Stimulated activated effector memory CD8-positive, alpha-beta T cell treated with anti-CD3 and anti-CD28 coated beads, Interleukin-12 subunit alpha, Interleukin-12 subunit beta, amount 100 ng/mL, for 72 hours (primary cell): ENCODE measurements around the gene DPP4.
A peak's percentile ranks its signal among the peaks of the same experiment; 100 is the strongest.

Experiments
- ATAC-seq: fragments of 150-1000 bp; cut with Tn5 transposase; 2 replicates; pipeline ENCODE4 v1.10.0; 2021
- DNase-seq, 2 donors: peaks; one replicate each; pipeline ENCODE4 v3.0.0; 2021 to 2022; ENCODE audit warnings: low spot score in 2 of 2
- H3K27ac Mint-ChIP-seq: one replicate; pipeline ENCODE4 v1.8.0; 2022; ENCODE audit warnings: mild to moderate bottlenecking, mixed read lengths
- H3K36me3 Mint-ChIP-seq: one replicate; pipeline ENCODE4 v1.8.0; 2022; ENCODE audit warnings: mild to moderate bottlenecking, mixed read lengths
- H3K4me1 Mint-ChIP-seq: one replicate; pipeline ENCODE4 v1.8.0; 2022; ENCODE audit warnings: mixed read lengths
- H3K4me3 Mint-ChIP-seq: one replicate; pipeline ENCODE4 v1.8.0; 2022; ENCODE audit warnings: mild to moderate bottlenecking, mixed read lengths
- H3K9me3 Mint-ChIP-seq: one replicate; pipeline ENCODE4 v1.8.0; 2022; ENCODE audit warnings: mixed read lengths

DPP4 gene

GRCh38 chr2:162000431-162000830 lies 73.6 kb downstream of the DPP4 start:
- no peak for DNase-seq
- peaks cover 43% of the 10 kb centered on the region for H3K4me1 Mint-ChIP-seq
- H3K4me3 Mint-ChIP-seq, result no peak overlapping the region
- H3K36me3 Mint-ChIP-seq, result peaks cover 73% of the 10 kb centered on the region
- ATAC-seq, result no peak
- peak overlapping the region; percentile 71 for H3K27ac Mint-ChIP-seq
- H3K9me3 Mint-ChIP-seq, result peaks cover 4% of the 10 kb centered on the region

- Mint-ChIP-seq H3K4me1 (peaks cover 53% of the 10 kb centered on the region), H3K36me3 (peaks cover 73% of the 10 kb centered on the region)
These were observed 74.7 kb downstream of the DPP4 start for GRCh38 chr2:161999321-161999720.

DNA sequence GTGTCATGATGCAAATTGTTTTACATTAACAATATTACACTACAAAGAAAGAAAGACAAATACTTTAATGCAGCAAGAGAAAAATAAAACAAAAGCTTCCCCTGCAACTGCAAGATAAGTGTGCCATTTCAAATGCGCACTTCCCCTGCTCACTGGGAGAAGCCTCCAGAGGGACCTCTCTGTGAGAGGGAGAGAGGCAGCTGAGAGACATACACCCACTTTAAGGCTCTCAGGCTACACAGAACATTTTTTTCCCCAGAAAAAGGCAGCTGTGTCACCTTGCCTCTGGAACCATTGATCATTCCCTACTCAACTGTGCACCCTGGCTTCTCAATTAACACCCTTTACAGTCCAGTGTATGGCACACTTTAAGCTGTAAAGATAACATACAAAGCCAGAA lies 75.2 kb downstream of the DPP4 start:
- Mint-ChIP-seq H3K36me3 (peaks cover 73% of the 10 kb centered on the region), H3K27ac (peak overlapping the region; percentile 71), H3K9me3 (peaks cover 4% of the 10 kb centered on the region), H3K4me3 (no peak overlapping the region), H3K4me1 (peaks cover 53% of the 10 kb centered on the region)
- DNase-seq (no peak), ATAC-seq (no peak)

More at GRCh38 chr2:161999321-161999720, 74.7 kb downstream of the DPP4 start:
- H3K9me3 Mint-ChIP-seq, result peaks cover 4% of the 10 kb centered on the region
- no peak for ATAC-seq
- H3K4me3 Mint-ChIP-seq, result no peak overlapping the region
- H3K27ac Mint-ChIP-seq, result peak overlapping the region; percentile 71
- DNase-seq, result no peak

GRCh38 chr2:161997916-161998471 lies 76.0 kb downstream of the DPP4 start:
- DNase-seq (no peak), ATAC-seq (peak; percentile 46)
- Mint-ChIP-seq H3K36me3 (peaks cover 73% of the 10 kb centered on the region), H3K27ac (peak overlapping the region; percentile 71), H3K4me1 (peaks cover 56% of the 10 kb centered on the region), H3K4me3 (peak overlapping the region; percentile 22), H3K9me3 (peaks cover 4% of the 10 kb centered on the region)

GRCh38 chr2:161995553-161996016 lies 78.4 kb downstream of the DPP4 start:
- H3K4me3 Mint-ChIP-seq, result peak overlapping the region; percentile 71

DNA sequence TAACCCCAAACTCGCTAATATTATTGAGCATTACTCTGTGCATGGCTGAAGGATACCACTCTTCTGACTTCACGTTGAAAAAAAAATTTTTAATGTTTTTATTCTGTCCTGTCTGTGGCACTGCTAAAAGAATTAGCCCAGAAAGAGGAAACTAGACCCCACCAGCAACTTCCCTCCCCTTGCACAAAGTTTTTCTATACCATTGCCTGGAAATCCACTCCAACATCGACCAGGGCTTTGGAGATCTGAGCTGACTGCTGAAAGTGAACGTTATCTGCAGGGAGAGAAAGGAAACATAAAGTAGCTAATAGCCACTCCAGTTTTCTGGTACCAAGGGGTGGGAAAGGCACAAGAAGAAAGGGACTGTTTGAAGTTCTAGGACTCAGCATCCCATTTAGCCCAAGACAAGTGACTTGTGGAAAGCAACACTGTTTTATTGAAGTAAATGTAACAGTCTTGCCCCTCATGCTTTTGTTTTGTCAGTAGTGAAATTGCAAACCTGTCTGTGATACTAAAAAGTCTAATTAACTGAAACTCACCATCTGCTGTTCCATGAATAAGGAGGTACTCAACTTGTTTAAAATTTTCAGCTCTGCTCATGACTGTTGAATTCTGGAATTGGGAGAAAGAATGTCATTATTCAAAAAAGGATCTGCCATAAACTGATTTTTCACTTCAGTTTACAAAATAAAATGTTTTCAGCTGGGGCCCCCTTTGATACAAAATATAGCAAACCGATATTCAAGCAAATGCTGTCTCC lies 79.1 kb downstream of the DPP4 start:
- Mint-ChIP-seq H3K4me3 (peak overlapping the region; percentile 71), H3K4me1 (peaks cover 60% of the 10 kb centered on the region), H3K27ac (peak overlapping the region; percentile 95), H3K36me3 (peaks cover 84% of the 10 kb centered on the region), H3K9me3 (no peaks in the 10 kb centered on the region)
- DNase-seq (no peak), ATAC-seq (no peak)

More at GRCh38 chr2:161995553-161996016, 78.4 kb downstream of the DPP4 start:
- Mint-ChIP-seq H3K36me3 (peaks cover 81% of the 10 kb centered on the region), H3K4me1 (peaks cover 63% of the 10 kb centered on the region), H3K9me3 (no peaks in the 10 kb centered on the region), H3K27ac (peak overlapping the region; percentile 95)
- DNase-seq (no peak), ATAC-seq (peak; percentile 64)

DNA sequence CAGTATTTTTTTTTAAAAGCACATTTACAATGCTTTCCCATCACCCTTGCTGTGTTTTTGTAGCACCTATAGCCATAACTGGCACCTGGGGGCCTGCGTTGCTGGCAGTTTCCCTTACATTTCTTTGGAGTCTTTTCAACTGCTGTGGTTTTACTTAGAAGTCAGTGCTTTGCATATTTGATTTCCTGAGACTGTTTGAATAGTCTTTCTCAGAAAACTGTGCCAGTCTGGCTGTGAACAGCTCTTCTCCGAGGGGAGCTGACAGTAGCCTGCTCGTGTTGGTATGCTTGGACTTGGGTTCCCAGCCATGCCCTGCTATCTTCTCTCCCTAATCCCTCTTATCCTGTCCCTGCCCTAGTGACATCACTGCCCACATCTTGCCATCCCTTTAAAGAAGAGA lies 81.5 kb downstream of the DPP4 start:
- ATAC-seq (peak; percentile 89), DNase-seq (peak; percentile 29 to 60)
- Mint-ChIP-seq H3K36me3 (peaks cover 89% of the 10 kb centered on the region), H3K27ac (peak overlapping the region; percentile 95), H3K4me3 (peak overlapping the region; percentile 71), H3K4me1 (peaks cover 53% of the 10 kb centered on the region), H3K9me3 (no peaks in the 10 kb centered on the region)

- no peak for ATAC-seq
- peaks cover 52% of the 10 kb centered on the region for H3K4me1 Mint-ChIP-seq
- DNase-seq, result no peak
- H3K9me3 Mint-ChIP-seq, result no peaks in the 10 kb centered on the region
- H3K4me3 Mint-ChIP-seq, result peak overlapping the region; percentile 71
- H3K36me3 Mint-ChIP-seq, result peaks cover 84% of the 10 kb centered on the region
- peak overlapping the region; percentile 95 for H3K27ac Mint-ChIP-seq
These were observed 82.0 kb downstream of the DPP4 start for GRCh38 chr2:161991991-161992390.

- H3K4me3 Mint-ChIP-seq, result no peak overlapping the region
- no peaks in the 10 kb centered on the region for H3K9me3 Mint-ChIP-seq
- H3K27ac Mint-ChIP-seq, result peak overlapping the region; percentile 95
- DNase-seq, result no peak
- no peak for ATAC-seq
- H3K4me1 Mint-ChIP-seq, result peaks cover 46% of the 10 kb centered on the region
- peaks cover 82% of the 10 kb centered on the region for H3K36me3 Mint-ChIP-seq
These were observed 83.3 kb downstream of the DPP4 start for GRCh38 chr2:161990741-161991140.

DNA sequence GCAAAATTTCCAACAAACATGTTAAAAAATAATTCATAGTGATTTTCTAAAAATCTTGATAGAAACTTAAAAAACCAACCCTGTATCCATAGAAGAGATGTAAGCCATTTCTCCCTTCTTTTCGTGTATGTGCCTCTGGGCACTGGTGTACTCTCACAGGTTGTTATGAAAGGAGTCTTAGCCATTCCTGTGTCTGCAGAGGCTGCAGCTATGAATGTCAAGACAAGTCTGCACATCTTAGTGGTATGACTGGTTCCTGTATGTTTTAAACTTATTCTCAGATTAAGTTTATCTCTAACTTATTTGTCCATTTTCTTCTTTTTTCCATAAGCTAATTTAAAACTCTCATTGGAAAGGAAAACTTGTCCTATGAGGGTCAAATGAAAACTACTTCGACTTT lies 84.0 kb downstream of the DPP4 start:
- Mint-ChIP-seq H3K27ac (no peak overlapping the region), H3K4me3 (no peak overlapping the region), H3K36me3 (peaks cover 76% of the 10 kb centered on the region), H3K4me1 (peaks cover 39% of the 10 kb centered on the region), H3K9me3 (no peaks in the 10 kb centered on the region)
- DNase-seq, result no peak
- ATAC-seq, result no peak

- ATAC-seq, result peak; percentile 42
- Mint-ChIP-seq H3K9me3 (no peaks in the 10 kb centered on the region), H3K27ac (peak overlapping the region; percentile 80), H3K4me3 (no peak overlapping the region), H3K4me1 (peaks cover 27% of the 10 kb centered on the region), H3K36me3 (peaks cover 61% of the 10 kb centered on the region)
- DNase-seq, result no peak
These were observed 85.4 kb downstream of the DPP4 start for GRCh38 chr2:161988589-161988988.

DNA sequence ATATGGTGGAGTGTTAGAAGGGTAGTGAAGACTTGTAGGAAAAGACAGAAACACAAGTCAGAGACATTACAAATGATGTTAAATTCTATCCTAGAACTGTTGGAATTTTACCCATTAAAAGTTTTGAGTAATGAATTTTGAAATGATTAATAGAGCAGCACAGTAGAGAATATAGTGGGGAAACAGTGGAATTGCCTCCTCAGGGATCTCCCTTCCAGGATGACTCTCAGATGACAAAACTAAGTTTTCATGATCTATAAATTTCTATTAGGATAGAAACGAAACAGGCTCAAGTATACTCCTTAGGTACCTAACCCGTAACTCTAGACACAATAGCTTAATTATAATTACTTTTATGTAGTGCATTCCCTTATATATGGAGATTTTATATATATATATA lies 86.7 kb downstream of the DPP4 start:
- H3K4me1 Mint-ChIP-seq, result peaks cover 23% of the 10 kb centered on the region
- H3K36me3 Mint-ChIP-seq, result peaks cover 59% of the 10 kb centered on the region
- H3K4me3 Mint-ChIP-seq, result no peak overlapping the region
- H3K9me3 Mint-ChIP-seq, result no peaks in the 10 kb centered on the region
- ATAC-seq (no peak), DNase-seq (no peak)
- no peak overlapping the region for H3K27ac Mint-ChIP-seq

GRCh38 chr2:161983866-161984265 lies 90.1 kb downstream of the DPP4 start:
- H3K36me3 Mint-ChIP-seq, result peaks cover 47% of the 10 kb centered on the region
- no peak for DNase-seq
- H3K9me3 Mint-ChIP-seq, result no peaks in the 10 kb centered on the region
- H3K4me3 Mint-ChIP-seq, result no peak overlapping the region
- peaks cover 45% of the 10 kb centered on the region for H3K4me1 Mint-ChIP-seq
- no peak for ATAC-seq
- H3K27ac Mint-ChIP-seq, result no peak overlapping the region

- H3K36me3 Mint-ChIP-seq, result peaks cover 46% of the 10 kb centered on the region
These were observed 90.7 kb downstream of the DPP4 start for GRCh38 chr2:161983331-161983651.

GRCh38 chr2:161982548-161983330 lies 91.3 kb downstream of the DPP4 start:
- Mint-ChIP-seq H3K27ac (peak overlapping the region; percentile 80), H3K4me1 (peaks cover 37% of the 10 kb centered on the region), H3K4me3 (peak overlapping the region; percentile 39), H3K9me3 (no peaks in the 10 kb centered on the region), H3K36me3 (peaks cover 45% of the 10 kb centered on the region)
- ATAC-seq (peak; percentile 55), DNase-seq (no peak)

More at GRCh38 chr2:161983331-161983651, 90.7 kb downstream of the DPP4 start:
- Mint-ChIP-seq H3K4me3 (peak overlapping the region; percentile 39), H3K9me3 (no peaks in the 10 kb centered on the region), H3K27ac (peak overlapping the region; percentile 80), H3K4me1 (peaks cover 42% of the 10 kb centered on the region)
- DNase-seq (no peak), ATAC-seq (no peak)
